Dendritic cell treated with granulocyte-macrophage colony-stimulating factor and Interleukin-4, amounts not matched to agents 40 ng/mL and 50 ng/mL, for 4 days (primary cell): ENCODE data around the gene GALNT2.

Experiments
- H3K27ac Mint-ChIP-seq: one replicate; pipeline ENCODE4 v1.8.0; 2022; ENCODE audit warnings: mild to moderate bottlenecking, mixed read lengths
- H3K27me3 Mint-ChIP-seq: one replicate; pipeline ENCODE4 v1.8.0; 2022; ENCODE audit warnings: mild to moderate bottlenecking, mixed read lengths
- H3K36me3 Mint-ChIP-seq: one replicate; pipeline ENCODE4 v1.8.0; 2022; ENCODE audit warnings: low read depth, mixed read lengths
- H3K4me1 Mint-ChIP-seq: one replicate; pipeline ENCODE4 v1.8.0; 2022; ENCODE audit warnings: low read depth, mixed read lengths
- H3K4me3 Mint-ChIP-seq: one replicate; pipeline ENCODE4 v1.8.0; 2022; ENCODE audit warnings: mild to moderate bottlenecking, moderate library complexity, mixed read lengths
- H3K9me3 Mint-ChIP-seq: one replicate; pipeline ENCODE4 v1.8.0; 2022; ENCODE audit warnings: mixed read lengths
- intact Hi-C: fragments of 100-400 bp; cut with micrococcal nuclease; formaldehyde crosslinking; loops from one replicate; pipeline ENCODE4 v1.15.0; 2022

GALNT2 gene

GRCh38 chr1:230083746-230084407, 16.8 kb downstream of the GALNT2 start:
- peaks cover 14% of the 10 kb centered on the region for H3K9me3 Mint-ChIP-seq
- no peaks in the 10 kb centered on the region for H3K27me3 Mint-ChIP-seq
- intact Hi-C loops: loop anchor here (10.0 kb wide), 1 partner anchor 181 kb away; no protein-coding TSS in a partner anchor
- H3K4me3 Mint-ChIP-seq: no peak overlapping the region
- H3K36me3 Mint-ChIP-seq: peaks cover 15% of the 10 kb centered on the region
- H3K4me1 Mint-ChIP-seq: peaks cover 37% of the 10 kb centered on the region
- peak overlapping the region; percentile 31 for H3K27ac Mint-ChIP-seq

GRCh38 chr1:230084408-230085177, 17.6 kb downstream of the GALNT2 start:
- peak overlapping the region; percentile 31 for H3K27ac Mint-ChIP-seq
- intact Hi-C loops: loop anchor here (10.0 kb wide), 1 partner anchor 180 kb away; no protein-coding TSS in a partner anchor
- no peak overlapping the region for H3K4me3 Mint-ChIP-seq
- peaks cover 22% of the 10 kb centered on the region for H3K36me3 Mint-ChIP-seq
- peaks cover 14% of the 10 kb centered on the region for H3K9me3 Mint-ChIP-seq
- H3K27me3 Mint-ChIP-seq: no peaks in the 10 kb centered on the region
- peaks cover 37% of the 10 kb centered on the region for H3K4me1 Mint-ChIP-seq

DNA sequence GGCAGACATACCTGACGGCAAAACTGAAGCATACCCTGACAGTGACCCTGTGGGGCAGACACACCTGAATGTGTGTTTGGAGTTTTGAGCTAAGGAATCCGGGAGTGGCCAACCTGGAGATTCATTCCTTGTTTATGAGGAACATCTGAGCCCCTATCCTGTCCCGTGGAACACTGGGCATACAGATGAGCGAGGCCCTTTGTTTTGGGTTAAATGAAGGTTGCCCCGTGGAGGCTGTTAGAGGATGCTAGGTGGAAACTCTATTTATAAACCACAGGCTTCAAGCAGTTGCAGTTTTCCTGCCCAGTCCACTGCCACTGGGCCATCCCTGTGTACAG, 18.1 kb downstream of the GALNT2 start:
- no peak overlapping the region for H3K27ac Mint-ChIP-seq

GRCh38 chr1:230086151-230086550, 19.1 kb downstream of the GALNT2 start:
- H3K4me1 Mint-ChIP-seq: peaks cover 37% of the 10 kb centered on the region
- peaks cover 14% of the 10 kb centered on the region for H3K9me3 Mint-ChIP-seq
- H3K27me3 Mint-ChIP-seq: no peaks in the 10 kb centered on the region
- intact Hi-C loops: loop anchor here (10.0 kb wide), 1 partner anchor 179 kb away; no protein-coding TSS in a partner anchor
- H3K4me3 Mint-ChIP-seq: no peak overlapping the region
- H3K36me3 Mint-ChIP-seq: peaks cover 26% of the 10 kb centered on the region
- no peak overlapping the region for H3K27ac Mint-ChIP-seq

More for the DNA sequence above, 18.1 kb downstream of the GALNT2 start:
- no peak overlapping the region for H3K4me3 Mint-ChIP-seq
- peaks cover 14% of the 10 kb centered on the region for H3K9me3 Mint-ChIP-seq
- H3K4me1 Mint-ChIP-seq: peaks cover 37% of the 10 kb centered on the region
- intact Hi-C loops: loop anchor here (10.0 kb wide), 1 partner anchor 180 kb away; no protein-coding TSS in a partner anchor
- no peaks in the 10 kb centered on the region for H3K27me3 Mint-ChIP-seq
- H3K36me3 Mint-ChIP-seq: peaks cover 22% of the 10 kb centered on the region

DNA sequence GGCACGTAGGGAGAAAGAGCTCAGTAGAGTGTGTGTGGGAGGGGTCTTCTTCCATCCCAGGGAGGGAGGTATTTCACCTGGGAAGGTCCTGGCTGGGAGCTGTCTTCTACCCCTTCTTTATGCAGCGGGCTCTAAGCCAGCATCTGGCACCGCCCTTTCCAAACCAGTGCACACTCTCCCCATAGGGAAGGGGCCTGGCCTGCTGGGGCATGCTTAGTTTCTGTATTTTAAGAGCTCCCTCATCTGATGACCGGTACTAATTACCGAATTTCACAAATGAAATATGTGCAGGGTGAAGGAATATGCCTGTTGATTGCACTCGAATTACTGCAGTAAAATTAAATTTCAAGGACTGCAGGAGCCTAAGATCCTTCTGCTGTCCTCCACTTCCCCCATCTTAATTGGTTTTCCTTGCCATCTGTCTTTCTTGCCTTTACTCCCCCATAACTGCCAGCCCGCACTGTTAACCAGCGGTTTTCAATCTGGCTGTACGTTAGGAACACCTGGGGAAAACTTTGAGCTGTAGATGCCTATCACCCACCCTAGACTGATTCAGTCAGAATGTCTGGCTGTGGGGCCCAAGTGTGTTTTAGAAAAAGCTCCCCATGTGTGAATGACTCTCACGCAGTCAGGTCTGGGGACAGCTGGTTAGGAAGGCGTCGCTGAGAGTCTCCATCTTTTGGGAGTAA, 20.1 kb downstream of the GALNT2 start:
- Mint-ChIP-seq H3K36me3 (peaks cover 26% of the 10 kb centered on the region), H3K9me3 (peaks cover 13% of the 10 kb centered on the region), H3K4me1 (peaks cover 37% of the 10 kb centered on the region), H3K4me3 (no peak overlapping the region), H3K27ac (no peak overlapping the region), H3K27me3 (no peaks in the 10 kb centered on the region)
- intact Hi-C loops: loop anchor here (10.0 kb wide), 1 partner anchor 178 kb away; no protein-coding TSS in a partner anchor

GRCh38 chr1:230087717-230088105, 20.7 kb downstream of the GALNT2 start:
- H3K27ac Mint-ChIP-seq: no peak overlapping the region
- H3K4me3 Mint-ChIP-seq: no peak overlapping the region

GRCh38 chr1:230090194-230090711, 23.2 kb downstream of the GALNT2 start:
- Mint-ChIP-seq H3K27ac (no peak overlapping the region), H3K4me3 (no peak overlapping the region), H3K36me3 (peaks cover 29% of the 10 kb centered on the region), H3K27me3 (no peaks in the 10 kb centered on the region), H3K9me3 (no peaks in the 10 kb centered on the region), H3K4me1 (peaks cover 18% of the 10 kb centered on the region)
- intact Hi-C loops: no loop called here

More at GRCh38 chr1:230087717-230088105, 20.7 kb downstream of the GALNT2 start:
- H3K4me1 Mint-ChIP-seq: peaks cover 34% of the 10 kb centered on the region
- H3K36me3 Mint-ChIP-seq: peaks cover 28% of the 10 kb centered on the region
- intact Hi-C loops: loop anchor here (10.0 kb wide), 1 partner anchor 177 kb away; no protein-coding TSS in a partner anchor
- no peaks in the 10 kb centered on the region for H3K27me3 Mint-ChIP-seq
- H3K9me3 Mint-ChIP-seq: peaks cover 8% of the 10 kb centered on the region

DNA sequence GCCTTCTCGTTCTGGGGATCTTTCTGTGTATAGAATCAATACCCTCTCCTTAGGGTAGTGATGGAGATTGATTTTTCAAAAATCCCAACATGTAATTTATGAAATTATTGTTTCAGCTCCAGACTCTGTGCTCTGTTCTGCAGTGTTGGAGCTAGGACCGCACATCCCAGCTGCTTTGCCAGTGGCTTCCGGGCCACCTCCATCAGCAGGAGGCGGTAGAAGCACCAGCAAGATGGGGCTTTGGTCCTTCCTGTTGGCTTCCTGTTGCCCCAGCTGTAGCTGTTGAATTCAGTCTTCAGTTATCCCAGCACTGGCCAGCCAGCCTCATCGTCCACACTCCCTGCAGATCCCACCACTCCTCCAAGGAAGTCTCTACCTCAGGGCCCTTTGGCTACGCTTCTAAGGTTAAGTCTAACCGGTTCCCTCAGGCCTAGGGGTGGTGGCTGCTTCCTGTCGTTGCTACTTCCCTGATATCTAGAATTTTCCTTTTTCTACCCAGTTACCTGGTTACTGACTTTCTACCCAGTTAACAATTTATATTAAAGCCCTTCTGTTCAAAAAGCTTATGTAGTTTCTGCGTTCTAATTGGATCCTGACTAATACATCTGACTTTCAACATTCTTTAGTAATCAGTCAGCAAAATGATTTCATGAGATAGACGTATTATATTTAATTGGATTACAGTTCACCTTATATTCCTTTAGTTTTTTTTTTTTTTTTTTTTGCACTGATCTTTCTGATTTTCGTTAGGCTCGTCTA, 24.6 kb downstream of the GALNT2 start:
- H3K27me3 Mint-ChIP-seq: no peaks in the 10 kb centered on the region
- H3K9me3 Mint-ChIP-seq: no peaks in the 10 kb centered on the region
- H3K4me3 Mint-ChIP-seq: no peak overlapping the region
- no peak overlapping the region for H3K27ac Mint-ChIP-seq
- intact Hi-C loops: no loop called here
- peaks cover 16% of the 10 kb centered on the region for H3K4me1 Mint-ChIP-seq
- H3K36me3 Mint-ChIP-seq: peaks cover 29% of the 10 kb centered on the region

GRCh38 chr1:230094746-230095145, 27.7 kb downstream of the GALNT2 start:
- Mint-ChIP-seq H3K27me3 (no peaks in the 10 kb centered on the region), H3K36me3 (peaks cover 25% of the 10 kb centered on the region), H3K4me3 (no peak overlapping the region), H3K9me3 (no peaks in the 10 kb centered on the region), H3K27ac (no peak overlapping the region), H3K4me1 (peaks cover 6% of the 10 kb centered on the region)
- intact Hi-C loops: no loop called here

DNA sequence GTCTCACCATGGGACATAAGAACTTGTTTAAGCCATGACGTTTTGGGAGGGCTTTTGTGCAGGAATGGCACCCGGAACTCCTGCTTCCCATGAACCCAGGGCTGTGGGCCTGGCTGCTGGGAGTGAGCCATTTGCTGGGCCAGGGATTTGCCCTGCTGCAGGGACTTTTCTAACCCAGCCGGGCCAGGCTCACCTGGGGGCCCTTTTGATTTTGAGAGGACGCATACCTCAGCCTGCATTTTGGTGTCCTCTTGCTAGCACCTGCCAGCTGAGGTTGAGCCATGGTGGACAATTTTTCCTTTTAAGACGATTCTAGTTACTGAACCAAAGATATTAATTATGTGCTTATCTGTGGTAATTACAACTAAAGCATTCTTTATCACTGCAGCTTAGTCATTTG, 28.9 kb downstream of the GALNT2 start:
- Mint-ChIP-seq H3K4me1 (peaks cover 6% of the 10 kb centered on the region), H3K36me3 (peaks cover 18% of the 10 kb centered on the region), H3K27ac (no peak overlapping the region), H3K9me3 (no peaks in the 10 kb centered on the region), H3K27me3 (no peaks in the 10 kb centered on the region), H3K4me3 (no peak overlapping the region)
- intact Hi-C loops: no loop called here

DNA sequence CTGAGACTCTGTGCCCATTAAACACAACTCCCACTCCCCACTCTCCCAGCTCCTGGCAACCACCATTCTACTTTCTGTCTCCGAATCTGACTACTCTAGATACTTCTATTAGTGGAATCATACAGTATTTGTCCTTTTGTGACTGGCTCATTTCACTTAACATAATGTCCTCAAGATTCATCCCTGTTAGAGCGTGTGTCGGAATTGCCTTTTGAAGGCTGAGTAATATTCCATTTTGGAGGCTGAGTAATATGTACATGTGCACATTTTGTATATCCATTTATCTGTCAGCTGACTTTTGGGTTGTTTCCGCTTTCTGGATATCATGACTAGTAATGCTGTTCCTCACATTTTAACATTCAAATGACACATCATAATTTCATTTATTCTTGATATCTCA, 30.3 kb downstream of the GALNT2 start:
- H3K36me3 Mint-ChIP-seq: peaks cover 16% of the 10 kb centered on the region
- no peak overlapping the region for H3K4me3 Mint-ChIP-seq
- H3K4me1 Mint-ChIP-seq: peaks cover 18% of the 10 kb centered on the region
- no peaks in the 10 kb centered on the region for H3K27me3 Mint-ChIP-seq
- H3K27ac Mint-ChIP-seq: no peak overlapping the region
- intact Hi-C loops: no loop called here
- H3K9me3 Mint-ChIP-seq: no peaks in the 10 kb centered on the region

GRCh38 chr1:230098723-230099122, 31.7 kb downstream of the GALNT2 start:
- Mint-ChIP-seq H3K27ac (no peak overlapping the region), H3K36me3 (peaks cover 5% of the 10 kb centered on the region), H3K27me3 (no peaks in the 10 kb centered on the region), H3K9me3 (no peaks in the 10 kb centered on the region), H3K4me3 (no peak overlapping the region), H3K4me1 (peaks cover 23% of the 10 kb centered on the region)
- intact Hi-C loops: no loop called here

- no peaks in the 10 kb centered on the region for H3K9me3 Mint-ChIP-seq
- H3K27me3 Mint-ChIP-seq: no peaks in the 10 kb centered on the region
- H3K36me3 Mint-ChIP-seq: peaks cover 5% of the 10 kb centered on the region
- intact Hi-C loops: no loop called here
- H3K27ac Mint-ChIP-seq: no peak overlapping the region
- peaks cover 30% of the 10 kb centered on the region for H3K4me1 Mint-ChIP-seq
- H3K4me3 Mint-ChIP-seq: no peak overlapping the region
These were observed 32.4 kb downstream of the GALNT2 start for GRCh38 chr1:230099465-230099864.
